ENCODE results near the gene FARS2. TPM values are rescaled to one million over a fixed set of nuclear protein-coding genes. Genes with fewer than 3 reads are reported as not detected.

FARS2 gene
- total RNA-seq, 2 donors from 2014 or later = 20.7 to 26.4 TPM

DNA sequence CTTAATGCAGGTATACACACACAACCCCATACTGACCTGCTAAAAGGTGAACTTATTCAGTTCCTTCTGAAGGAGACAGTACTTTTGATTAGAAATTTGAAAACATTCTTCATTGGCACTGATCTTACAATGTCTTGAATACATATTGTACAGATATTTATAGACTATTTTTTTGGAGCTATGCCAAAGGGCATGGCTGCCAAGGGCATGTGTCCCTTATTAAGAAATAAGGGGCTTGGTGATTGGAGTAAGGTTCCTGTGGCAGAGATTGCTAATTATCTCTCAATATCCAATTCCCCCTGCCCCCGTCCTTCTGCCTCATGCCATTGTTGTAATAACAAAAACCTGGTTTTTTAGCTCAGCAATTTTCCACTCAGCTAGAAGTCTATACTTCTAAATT lies 355.9 kb downstream of the FARS2 start:
- H3K27ac Mint-ChIP-seq = no peak overlapping the region
- DNase-seq = no peak
- peaks cover 22% of the 10 kb centered on the region for H3K4me1 Mint-ChIP-seq
- H3K4me3 Mint-ChIP-seq = no peak overlapping the region
- H3K36me3 Mint-ChIP-seq (ENCODE audit: low read depth) = peaks cover 13% of the 10 kb centered on the region
- ATAC-seq = no peak
- H3K9me3 ChIP-seq (ENCODE audit: control insufficient read depth, low read length, poor library complexity, severe bottlenecking) = no peaks in the 10 kb centered on the region
- H3K27me3 Mint-ChIP-seq = no peaks in the 10 kb centered on the region

DNA sequence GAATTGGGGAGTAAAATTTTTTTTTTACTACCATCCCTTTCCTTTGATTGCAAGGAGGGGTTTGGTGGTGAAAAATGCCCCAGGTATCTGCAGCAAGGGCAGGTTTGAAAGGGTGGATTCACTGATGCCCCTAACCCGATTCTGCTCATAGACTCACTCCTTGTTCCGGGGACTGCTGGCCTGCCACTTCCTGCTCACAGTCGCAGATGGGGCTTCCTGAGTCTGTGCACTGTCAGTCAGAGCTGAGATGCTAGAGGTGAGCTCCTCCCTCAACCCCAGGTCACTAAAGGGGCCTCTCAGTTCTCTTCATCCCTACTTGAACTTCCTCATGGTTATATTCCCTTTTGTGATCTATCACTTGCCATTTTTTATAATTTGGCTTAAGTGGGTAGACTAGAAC lies 357.9 kb downstream of the FARS2 start:
- H3K27me3 Mint-ChIP-seq = no peaks in the 10 kb centered on the region
- H3K27ac Mint-ChIP-seq = peak overlapping the region; percentile 92
- DNase-seq = peak in 1 of 3 donors; percentile 8
- H3K4me1 Mint-ChIP-seq = peaks cover 21% of the 10 kb centered on the region
- peak; percentile 94 for ATAC-seq
- H3K9me3 ChIP-seq (ENCODE audit: control insufficient read depth, low read length, poor library complexity, severe bottlenecking) = no peaks in the 10 kb centered on the region
- peaks cover 9% of the 10 kb centered on the region for H3K36me3 Mint-ChIP-seq (ENCODE audit: low read depth)
- H3K4me3 Mint-ChIP-seq = peak overlapping the region; percentile 77

DNA sequence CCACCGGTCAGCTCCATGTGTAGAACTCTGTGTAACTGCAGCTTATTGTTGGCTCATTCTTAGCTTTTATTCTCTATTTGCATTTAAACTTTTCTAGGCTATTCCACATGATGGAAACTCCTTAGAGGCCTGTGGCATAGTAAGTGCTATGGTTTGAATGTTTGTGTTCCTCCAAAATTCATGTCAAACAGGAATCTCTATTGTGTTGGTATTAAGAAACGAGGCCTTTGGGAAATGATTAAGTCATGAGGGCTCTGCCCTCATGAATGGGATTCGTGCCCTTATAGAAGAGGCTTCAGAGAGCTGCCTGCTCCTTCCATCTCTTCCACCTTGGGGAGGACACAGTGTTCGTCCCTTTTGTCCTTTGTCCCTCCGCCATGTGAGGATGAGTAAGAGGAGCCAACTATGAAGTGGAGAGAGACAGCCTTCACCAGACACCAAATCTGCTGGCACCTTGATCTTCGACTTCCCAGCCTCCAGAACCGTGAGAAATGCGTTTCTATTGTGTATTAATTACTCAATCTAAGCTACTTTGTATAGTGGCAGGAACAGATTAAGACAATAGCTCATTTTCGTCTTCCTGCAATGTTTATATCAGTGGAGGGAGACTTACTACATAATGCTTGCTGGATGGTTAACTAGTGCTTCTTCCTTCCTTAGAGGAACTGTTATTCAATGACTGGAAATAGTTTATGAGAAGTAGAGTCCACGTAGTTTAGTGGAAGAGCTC lies 361.1 kb downstream of the FARS2 start:
- H3K4me3 Mint-ChIP-seq = no peak overlapping the region
- peaks cover 39% of the 10 kb centered on the region for H3K4me1 Mint-ChIP-seq
- ATAC-seq (no peak), DNase-seq (no peak)
- H3K27ac Mint-ChIP-seq = no peak overlapping the region
- no peaks in the 10 kb centered on the region for H3K9me3 ChIP-seq (ENCODE audit: control insufficient read depth, low read length, poor library complexity, severe bottlenecking)
- no peaks in the 10 kb centered on the region for H3K27me3 Mint-ChIP-seq
- H3K36me3 Mint-ChIP-seq (ENCODE audit: low read depth) = peaks cover 4% of the 10 kb centered on the region

DNA sequence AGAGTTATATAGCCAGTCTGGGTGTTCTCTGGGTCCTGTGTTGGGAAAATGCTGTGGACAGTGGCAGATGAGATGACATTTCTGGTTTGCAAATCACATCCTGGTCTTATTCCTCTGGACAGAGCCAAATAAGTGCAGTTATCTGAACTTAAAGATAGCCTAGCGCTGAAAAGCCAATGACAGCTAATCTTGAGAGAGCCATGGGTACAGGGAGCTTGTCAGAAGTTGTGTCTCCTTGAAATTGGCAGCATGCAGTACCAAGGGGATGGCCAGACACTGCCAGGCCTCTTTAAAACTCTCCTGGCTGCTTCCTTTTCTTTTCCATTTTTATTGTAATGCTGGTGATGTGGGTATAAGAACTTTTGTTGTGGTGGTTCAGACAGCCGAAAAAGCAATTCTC lies 362.5 kb downstream of the FARS2 start:
- H3K36me3 Mint-ChIP-seq (ENCODE audit: low read depth) = peaks cover 4% of the 10 kb centered on the region
- H3K4me1 Mint-ChIP-seq = peaks cover 44% of the 10 kb centered on the region
- peak overlapping the region; percentile 67 for H3K27ac Mint-ChIP-seq
- no peak for DNase-seq
- no peaks in the 10 kb centered on the region for H3K9me3 ChIP-seq (ENCODE audit: control insufficient read depth, low read length, poor library complexity, severe bottlenecking)
- H3K4me3 Mint-ChIP-seq = no peak overlapping the region
- ATAC-seq = no peak
- H3K27me3 Mint-ChIP-seq = no peaks in the 10 kb centered on the region

GRCh38 chr6:5624256-5624655 lies 362.9 kb downstream of the FARS2 start:
- no peak overlapping the region for H3K4me3 Mint-ChIP-seq
- ATAC-seq = no peak

GRCh38 chr6:5626727-5627426 lies 365.6 kb downstream of the FARS2 start:
- Mint-ChIP-seq H3K27ac (peak overlapping the region; percentile 49), H3K4me1 (peaks cover 31% of the 10 kb centered on the region), H3K27me3 (no peaks in the 10 kb centered on the region), H3K36me3 (ENCODE audit: low read depth) (peaks cover 2% of the 10 kb centered on the region), H3K4me3 (peak overlapping the region; percentile 65)
- ATAC-seq (peak; percentile 57), DNase-seq (no peak)
- H3K9me3 ChIP-seq (ENCODE audit: control insufficient read depth, low read length, poor library complexity, severe bottlenecking) = no peaks in the 10 kb centered on the region

More at GRCh38 chr6:5624256-5624655, 362.9 kb downstream of the FARS2 start:
- Mint-ChIP-seq H3K27ac (peak overlapping the region; percentile 67), H3K27me3 (no peaks in the 10 kb centered on the region), H3K4me1 (peaks cover 40% of the 10 kb centered on the region), H3K36me3 (ENCODE audit: low read depth) (peaks cover 4% of the 10 kb centered on the region)
- no peaks in the 10 kb centered on the region for H3K9me3 ChIP-seq (ENCODE audit: control insufficient read depth, low read length, poor library complexity, severe bottlenecking)
- DNase-seq = no peak

DNA sequence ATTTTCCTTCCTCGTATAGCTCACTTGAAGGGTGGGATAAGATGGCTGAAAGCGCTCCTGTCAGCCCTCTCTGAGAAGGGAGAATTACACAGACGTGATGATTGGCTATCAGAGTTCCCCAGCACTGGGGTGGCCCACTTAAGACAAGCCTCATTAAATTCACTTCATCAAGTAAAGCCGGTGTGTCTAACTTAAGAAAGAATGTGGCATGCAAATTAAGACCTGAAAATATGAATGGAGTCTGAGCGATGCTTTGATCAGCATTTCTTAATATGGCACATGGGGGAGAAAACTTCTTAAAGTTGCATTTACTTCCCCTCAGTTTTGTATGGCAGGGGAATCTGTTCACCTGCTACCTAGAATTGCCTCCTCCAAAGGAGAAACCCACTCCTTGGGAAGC lies 369.3 kb downstream of the FARS2 start:
- Mint-ChIP-seq H3K27ac (no peak overlapping the region), H3K36me3 (ENCODE audit: low read depth) (peaks cover 3% of the 10 kb centered on the region), H3K4me3 (no peak overlapping the region), H3K27me3 (no peaks in the 10 kb centered on the region), H3K4me1 (peaks cover 25% of the 10 kb centered on the region)
- H3K9me3 ChIP-seq (ENCODE audit: control insufficient read depth, low read length, poor library complexity, severe bottlenecking) = no peaks in the 10 kb centered on the region
- DNase-seq = no peak
- ATAC-seq = no peak

DNA sequence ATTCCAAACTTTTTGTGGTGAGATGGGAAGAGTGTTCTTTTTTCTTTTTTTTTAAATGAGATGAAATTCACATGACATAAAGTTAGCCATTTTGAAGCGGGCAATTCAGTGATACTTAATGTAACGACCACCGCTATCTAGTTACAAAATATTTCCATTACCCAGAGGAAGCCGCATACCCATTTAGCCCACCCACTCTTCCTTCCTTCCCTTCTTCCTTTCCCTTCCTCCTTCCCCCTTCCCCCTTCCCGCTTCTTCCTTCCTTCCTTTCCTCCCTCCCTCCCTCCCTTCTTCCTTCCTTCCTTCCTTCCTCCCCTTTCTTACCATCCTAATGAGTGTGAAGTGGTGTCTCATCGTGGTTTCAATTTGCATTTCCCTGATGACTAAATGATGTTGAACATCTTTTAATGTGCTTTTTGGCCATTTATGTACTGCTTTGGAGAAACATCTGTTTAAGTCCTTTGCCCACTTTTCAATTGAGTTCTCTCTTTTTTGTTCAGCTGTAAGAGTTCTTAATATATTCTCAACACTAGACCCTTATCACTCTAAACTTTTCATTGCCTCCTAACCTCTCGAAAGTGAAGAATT lies 371.1 kb downstream of the FARS2 start:
- H3K27ac Mint-ChIP-seq = peak overlapping the region; percentile 53

DNA sequence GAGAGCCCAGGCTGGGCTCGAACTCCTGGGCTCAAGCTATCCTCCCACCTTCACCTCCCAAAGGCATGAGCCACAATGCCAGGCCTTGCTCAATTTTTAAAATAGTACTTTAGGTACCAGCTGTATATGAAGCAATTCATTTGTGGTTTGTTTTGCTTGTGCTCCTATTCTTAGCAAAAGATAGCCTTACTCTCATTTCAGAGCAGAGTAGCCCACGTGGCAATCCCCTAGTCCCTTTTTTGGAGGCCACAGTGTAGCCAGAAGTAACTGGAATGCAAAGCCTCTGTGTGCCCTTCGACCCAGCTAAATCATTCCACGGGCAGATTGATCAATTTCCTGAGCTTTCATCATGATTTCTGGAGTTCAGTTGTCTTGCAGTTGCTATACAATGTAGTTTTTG lies 373.2 kb downstream of the FARS2 start:
- ATAC-seq = no peak
- DNase-seq = no peak

More for the DNA sequence above, 371.1 kb downstream of the FARS2 start:
- peaks cover 11% of the 10 kb centered on the region for H3K4me1 Mint-ChIP-seq
- H3K36me3 Mint-ChIP-seq (ENCODE audit: low read depth) = peaks cover 3% of the 10 kb centered on the region
- ATAC-seq (no peak), DNase-seq (no peak)
- H3K27me3 Mint-ChIP-seq = no peaks in the 10 kb centered on the region
- no peaks in the 10 kb centered on the region for H3K9me3 ChIP-seq (ENCODE audit: control insufficient read depth, low read length, poor library complexity, severe bottlenecking)
- H3K4me3 Mint-ChIP-seq = no peak overlapping the region

DNA sequence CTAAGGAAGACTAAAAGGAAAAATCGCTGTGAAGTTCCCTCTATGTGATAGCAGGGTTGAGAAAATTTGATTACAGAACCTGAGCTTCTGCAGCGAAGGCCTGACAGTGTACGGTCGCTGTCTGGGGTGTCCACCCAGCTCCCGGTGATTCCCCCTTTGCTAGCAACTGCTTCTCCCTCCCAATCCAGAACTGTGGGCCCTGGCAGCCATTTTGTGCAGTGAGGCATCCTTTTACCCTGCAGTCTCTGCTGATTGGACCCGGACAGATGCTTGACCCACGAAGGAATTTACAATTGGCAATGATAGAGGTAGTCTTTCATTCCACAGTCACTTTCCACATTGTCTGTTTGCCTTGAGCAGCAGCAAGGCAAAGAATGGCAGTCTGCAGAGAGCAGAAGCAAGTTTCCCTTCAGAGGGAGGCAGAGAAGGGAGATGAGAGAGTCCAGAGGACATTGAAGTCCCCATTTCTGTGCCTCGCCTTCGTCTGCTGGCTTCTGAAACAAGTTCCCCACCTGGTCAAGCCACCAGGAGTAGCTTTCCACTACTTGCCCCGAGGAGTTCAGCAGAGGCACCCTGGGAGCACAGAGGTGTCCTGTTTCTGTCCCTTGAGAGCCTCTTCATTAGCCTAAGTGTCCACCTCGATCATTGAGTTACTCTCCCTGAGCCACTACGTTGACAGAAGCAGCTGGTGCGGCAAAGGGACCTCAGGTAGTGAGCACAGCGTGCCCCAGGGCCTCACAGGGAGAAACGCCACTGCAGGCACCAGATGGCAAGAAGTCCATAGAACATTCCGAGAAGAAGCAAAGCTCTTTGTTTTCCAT lies 375.1 kb downstream of the FARS2 start:
- ATAC-seq = no peak

More for the DNA sequence above, 373.2 kb downstream of the FARS2 start:
- Mint-ChIP-seq H3K27ac (no peak overlapping the region), H3K4me3 (no peak overlapping the region), H3K36me3 (ENCODE audit: low read depth) (peaks cover 3% of the 10 kb centered on the region), H3K4me1 (peaks cover 5% of the 10 kb centered on the region), H3K27me3 (no peaks in the 10 kb centered on the region)
- no peaks in the 10 kb centered on the region for H3K9me3 ChIP-seq (ENCODE audit: control insufficient read depth, low read length, poor library complexity, severe bottlenecking)

GRCh38 chr6:5637714-5638113 lies 376.4 kb downstream of the FARS2 start:
- Mint-ChIP-seq H3K4me3 (no peak overlapping the region), H3K27me3 (no peaks in the 10 kb centered on the region), H3K4me1 (peaks cover 2% of the 10 kb centered on the region), H3K27ac (no peak overlapping the region), H3K36me3 (ENCODE audit: low read depth) (peaks cover 3% of the 10 kb centered on the region)
- ATAC-seq = no peak
- H3K9me3 ChIP-seq (ENCODE audit: control insufficient read depth, low read length, poor library complexity, severe bottlenecking) = no peaks in the 10 kb centered on the region
- no peak for DNase-seq

More for the DNA sequence above, 375.1 kb downstream of the FARS2 start:
- Mint-ChIP-seq H3K27ac (no peak overlapping the region), H3K4me3 (no peak overlapping the region), H3K36me3 (ENCODE audit: low read depth) (peaks cover 3% of the 10 kb centered on the region), H3K4me1 (peaks cover 5% of the 10 kb centered on the region), H3K27me3 (no peaks in the 10 kb centered on the region)
- H3K9me3 ChIP-seq (ENCODE audit: control insufficient read depth, low read length, poor library complexity, severe bottlenecking) = no peaks in the 10 kb centered on the region
- DNase-seq = no peak

GRCh38 chr6:5638666-5639065 lies 377.4 kb downstream of the FARS2 start:
- Mint-ChIP-seq H3K27me3 (no peaks in the 10 kb centered on the region), H3K4me3 (no peak overlapping the region), H3K27ac (no peak overlapping the region), H3K4me1 (no peaks in the 10 kb centered on the region), H3K36me3 (ENCODE audit: low read depth) (no peaks in the 10 kb centered on the region)
- ATAC-seq (no peak), DNase-seq (no peak)
- H3K9me3 ChIP-seq (ENCODE audit: control insufficient read depth, low read length, poor library complexity, severe bottlenecking) = no peaks in the 10 kb centered on the region

- H3K9me3 ChIP-seq (ENCODE audit: control insufficient read depth, low read length, poor library complexity, severe bottlenecking) = no peaks in the 10 kb centered on the region
- Mint-ChIP-seq H3K4me3 (no peak overlapping the region), H3K27ac (no peak overlapping the region), H3K36me3 (ENCODE audit: low read depth) (no peaks in the 10 kb centered on the region), H3K27me3 (no peaks in the 10 kb centered on the region), H3K4me1 (no peaks in the 10 kb centered on the region)
- DNase-seq = no peak
- no peak for ATAC-seq
Measured at GRCh38 chr6:5639193-5639592, 377.9 kb downstream of the FARS2 start.

Data from T-helper 17 cell (primary cell).